GM19328 (cell line): ENCODE data around the gene COX7A2L.
"Not testable (repeated sequence)": the region's sequence is repeated elsewhere in the genome, so short reads cannot be mapped to it uniquely, and the experiment has no call there.

Experiments
- ATAC-seq: cut with Tn5 transposase; IDR thresholded peaks from one replicate; pipeline ENCODE4 v1.9.1; 2021; ENCODE audit warnings: mild to moderate bottlenecking, moderate library complexity; ENCODE audit not compliant: unreplicated experiment

The COX7A2L gene, protein sequence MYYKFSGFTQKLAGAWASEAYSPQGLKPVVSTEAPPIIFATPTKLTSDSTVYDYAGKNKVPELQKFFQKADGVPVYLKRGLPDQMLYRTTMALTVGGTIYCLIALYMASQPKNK

DNA sequence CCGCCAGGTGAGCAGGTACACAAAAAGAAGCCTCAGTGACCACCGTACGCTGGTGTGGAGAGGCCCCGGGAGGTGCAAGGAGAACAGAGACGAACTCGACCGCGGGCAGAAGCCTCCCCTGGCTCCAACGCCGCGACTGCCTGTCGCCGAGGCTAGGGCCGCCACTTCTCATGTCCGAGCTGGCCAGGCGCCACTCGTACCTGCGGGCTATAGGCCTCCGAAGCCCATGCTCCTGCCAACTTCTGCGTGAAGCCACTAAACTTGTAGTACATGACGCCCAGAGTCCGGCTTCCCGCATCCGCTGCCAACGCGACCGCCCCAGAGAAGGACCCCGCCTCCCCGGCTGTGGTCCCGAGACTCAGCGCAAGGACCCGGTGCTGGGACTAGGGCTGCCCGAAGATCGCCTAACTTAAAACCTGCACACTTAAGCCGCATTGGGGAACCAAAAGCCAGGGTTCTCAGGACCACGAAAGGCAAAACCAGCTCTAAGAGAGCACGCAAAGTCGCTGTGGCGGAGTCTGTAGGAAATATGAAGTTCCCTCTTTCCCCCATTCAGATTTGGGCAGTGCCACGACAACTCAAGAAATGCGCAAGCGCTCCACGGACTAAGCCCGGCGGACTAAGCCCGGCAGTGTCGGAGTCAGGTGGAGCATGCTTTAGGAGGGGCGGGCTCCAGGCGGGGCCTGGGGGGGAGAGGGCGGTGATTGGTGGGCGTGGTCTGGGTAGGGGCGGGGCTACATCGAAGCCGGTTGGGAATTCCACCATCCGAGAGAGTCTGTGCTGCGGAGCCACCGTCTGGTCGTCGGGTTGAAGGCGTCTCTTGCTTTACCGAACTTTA lies at the start of gene COX7A2L:
Gene COX7A2L (minus strand): TSS at position 328 of the 838 bp plus-strand sequence. CDS start 56 bp downstream, at position 272.
- ATAC-seq, result peak; percentile 95

- ATAC-seq, result no peak
These were observed 47.0 kb upstream of the COX7A2L start for GRCh38 chr2:42408009-42408408.

- ATAC-seq, result no peak
These were observed 46.5 kb upstream of the COX7A2L start for GRCh38 chr2:42407476-42407875.

DNA sequence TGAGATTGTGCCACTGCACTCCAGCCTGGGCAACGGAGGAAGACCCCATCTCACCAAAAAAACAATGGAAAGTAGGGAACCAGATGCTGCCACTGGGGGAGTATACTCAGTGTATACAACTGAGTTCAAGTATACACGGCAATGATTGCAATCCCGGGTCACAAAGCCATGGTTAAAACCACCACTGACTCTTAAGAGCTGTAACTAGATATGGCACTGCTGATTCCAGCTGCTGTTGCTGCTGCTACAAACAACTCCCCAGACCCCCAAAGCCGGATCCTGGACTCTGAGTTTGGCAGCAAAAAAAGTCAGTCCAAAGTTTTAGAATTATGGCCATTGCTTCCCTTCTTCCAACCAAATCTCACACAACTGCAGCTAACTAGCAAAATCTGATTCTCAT lies 43.7 kb upstream of the COX7A2L start:
- no peak for ATAC-seq

DNA sequence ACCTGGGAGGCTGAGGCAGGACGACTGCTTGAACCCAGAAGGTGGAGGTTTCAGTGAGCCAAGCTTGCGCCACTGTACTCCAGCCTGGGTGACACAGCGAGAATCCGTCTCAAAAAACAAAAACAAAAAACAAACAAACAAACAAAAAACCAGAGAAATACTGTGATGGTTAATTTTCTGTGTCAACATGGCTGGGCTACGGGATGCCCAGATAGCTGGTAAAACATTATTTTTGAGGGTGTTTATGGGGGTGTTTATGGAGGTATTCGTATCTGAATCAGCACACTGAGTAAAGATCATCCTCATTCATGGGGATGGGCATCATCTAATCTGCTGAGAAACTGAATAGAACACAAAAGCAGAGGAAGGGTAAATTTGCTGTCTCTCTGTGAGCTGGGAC lies 40.8 kb upstream of the COX7A2L start:
- no peak for ATAC-seq

DNA sequence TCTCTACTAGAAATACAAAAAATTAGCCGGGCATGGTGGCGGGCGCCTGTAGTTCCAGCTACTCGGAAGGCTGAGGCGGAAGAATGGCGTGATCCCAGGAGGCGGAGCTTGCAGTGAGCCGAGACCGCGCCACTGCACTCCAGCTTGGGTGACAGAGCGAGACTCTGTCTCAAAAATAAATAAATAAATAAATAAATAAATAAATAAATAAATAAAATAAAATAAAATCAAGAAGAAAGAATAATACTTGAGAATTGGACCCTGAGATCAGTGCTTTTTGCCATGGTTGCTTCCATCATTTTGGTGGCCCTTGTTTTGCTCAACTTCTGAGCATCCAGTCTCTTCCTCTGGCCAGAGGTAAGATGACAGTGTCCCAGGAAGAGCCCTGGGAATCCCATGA lies 37.0 kb upstream of the COX7A2L start:
- ATAC-seq, result not testable (repeated sequence)

DNA sequence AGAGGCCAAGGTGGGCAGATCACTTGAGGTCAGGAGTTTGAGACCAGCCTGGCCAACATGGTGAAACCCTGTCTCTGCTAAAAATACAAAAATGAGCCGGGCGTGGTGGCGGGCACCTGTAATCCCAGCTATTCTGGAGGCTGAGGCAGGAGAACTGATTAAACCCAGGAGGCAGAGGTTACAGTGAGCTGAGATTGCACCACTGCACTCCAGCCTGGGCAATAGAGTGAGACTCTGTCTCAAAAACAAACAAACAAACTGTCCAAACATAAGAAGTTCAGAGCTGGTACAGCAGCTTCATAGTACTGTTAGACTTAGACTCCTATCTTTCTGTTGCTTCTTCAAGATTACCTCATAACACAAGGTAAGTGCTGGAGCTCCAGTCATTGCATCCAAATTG lies 32.3 kb upstream of the COX7A2L start:
- not testable (repeated sequence) for ATAC-seq

- ATAC-seq, result no peak
These were observed 31.2 kb upstream of the COX7A2L start for GRCh38 chr2:42392191-42392590.

DNA sequence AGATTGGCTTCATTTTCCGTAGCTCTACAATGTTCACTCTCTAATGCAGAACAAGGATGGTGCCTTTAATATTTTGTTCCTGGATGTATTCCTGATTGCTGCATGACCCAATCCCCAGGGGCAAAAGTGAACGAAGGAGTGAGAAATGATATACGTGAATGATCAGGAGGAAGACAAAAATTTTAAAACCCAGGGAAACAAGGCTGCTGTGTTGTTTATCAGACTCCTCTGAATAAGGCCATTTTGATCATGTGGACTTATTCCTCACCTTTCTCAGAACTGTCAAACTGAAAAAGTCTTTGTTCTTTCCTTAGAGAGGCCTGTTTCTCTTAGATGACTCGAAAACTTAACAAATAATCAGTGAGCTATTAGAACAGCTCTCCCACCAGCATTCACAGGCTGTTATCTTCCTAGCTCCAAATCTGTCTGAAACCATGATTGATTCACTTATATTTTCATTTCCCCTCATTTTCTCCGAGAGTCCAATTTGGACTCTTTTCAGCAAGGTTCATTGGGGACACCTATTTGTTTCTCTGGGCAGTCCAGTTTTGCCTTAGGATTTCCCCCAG lies 29.5 kb upstream of the COX7A2L start:
- ATAC-seq, result no peak

GRCh38 chr2:42386682-42387081 lies 25.7 kb upstream of the COX7A2L start:
- no peak for ATAC-seq

- ATAC-seq, result no peak
These were observed 24.2 kb upstream of the COX7A2L start for GRCh38 chr2:42385225-42385624.

GRCh38 chr2:42383855-42384530 lies 23.0 kb upstream of the COX7A2L start:
- ATAC-seq, result no peak

DNA sequence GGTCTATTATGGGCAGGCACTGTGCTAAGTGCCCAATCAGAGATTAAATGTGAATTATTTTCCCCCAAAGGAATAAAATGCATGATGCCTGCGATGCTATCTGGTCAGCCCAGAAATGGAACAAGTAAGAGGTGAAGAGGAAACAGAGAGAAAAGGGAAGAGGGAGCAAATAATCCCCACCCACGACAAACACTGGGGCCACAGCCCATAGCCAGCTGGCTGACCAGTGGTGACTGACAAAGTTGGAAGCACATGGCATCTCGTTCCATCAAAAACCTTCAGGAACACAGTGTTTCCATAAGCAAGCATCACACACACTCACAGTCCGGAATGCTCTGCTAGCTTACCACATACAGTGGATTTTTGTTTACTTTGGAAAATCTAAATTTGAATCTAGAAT lies 21.1 kb upstream of the COX7A2L start:
- ATAC-seq, result no peak

DNA sequence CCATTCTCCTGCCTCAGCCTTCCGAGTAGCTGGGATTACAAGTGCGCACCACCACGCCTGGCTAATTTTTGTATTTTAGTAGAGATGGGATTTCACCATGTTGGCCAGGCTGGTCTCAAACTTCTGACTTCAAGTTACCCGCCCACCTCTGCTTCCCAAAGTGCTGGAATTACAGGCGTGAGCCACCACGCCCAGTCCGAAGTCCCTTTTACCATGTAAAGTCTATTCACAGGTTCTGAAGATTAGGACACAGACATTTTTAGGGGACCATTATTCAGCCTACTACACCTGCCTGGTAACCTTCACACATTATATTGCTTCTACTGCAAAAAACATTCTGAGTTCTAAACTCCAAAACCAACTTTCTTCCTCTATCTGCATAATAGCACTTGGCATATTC lies 19.0 kb upstream of the COX7A2L start:
- ATAC-seq, result not testable (repeated sequence)

DNA sequence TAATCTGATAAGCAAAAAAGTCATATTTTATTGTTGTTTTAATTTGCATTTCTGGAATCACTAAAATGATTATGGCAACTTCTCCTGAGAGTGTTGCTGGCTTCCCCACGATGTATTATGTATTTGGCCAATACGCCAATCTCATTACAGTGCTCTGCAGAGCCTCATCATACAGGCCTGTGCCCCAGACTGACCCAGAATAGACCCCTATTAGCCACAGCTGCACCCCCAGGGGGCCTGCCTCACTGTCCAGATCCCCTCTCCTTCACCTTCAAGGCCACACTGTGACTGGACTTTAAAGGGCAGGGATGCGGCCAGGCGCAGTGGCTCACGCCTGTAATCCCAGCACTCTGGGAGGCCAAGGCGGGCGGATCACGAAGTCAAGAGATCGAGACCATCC lies 17.4 kb upstream of the COX7A2L start:
- ATAC-seq, result no peak

- no peak for ATAC-seq
These were observed 15.7 kb upstream of the COX7A2L start for GRCh38 chr2:42376758-42377157.

GRCh38 chr2:42372474-42373200 lies 11.6 kb upstream of the COX7A2L start:
- ATAC-seq, result no peak

DNA sequence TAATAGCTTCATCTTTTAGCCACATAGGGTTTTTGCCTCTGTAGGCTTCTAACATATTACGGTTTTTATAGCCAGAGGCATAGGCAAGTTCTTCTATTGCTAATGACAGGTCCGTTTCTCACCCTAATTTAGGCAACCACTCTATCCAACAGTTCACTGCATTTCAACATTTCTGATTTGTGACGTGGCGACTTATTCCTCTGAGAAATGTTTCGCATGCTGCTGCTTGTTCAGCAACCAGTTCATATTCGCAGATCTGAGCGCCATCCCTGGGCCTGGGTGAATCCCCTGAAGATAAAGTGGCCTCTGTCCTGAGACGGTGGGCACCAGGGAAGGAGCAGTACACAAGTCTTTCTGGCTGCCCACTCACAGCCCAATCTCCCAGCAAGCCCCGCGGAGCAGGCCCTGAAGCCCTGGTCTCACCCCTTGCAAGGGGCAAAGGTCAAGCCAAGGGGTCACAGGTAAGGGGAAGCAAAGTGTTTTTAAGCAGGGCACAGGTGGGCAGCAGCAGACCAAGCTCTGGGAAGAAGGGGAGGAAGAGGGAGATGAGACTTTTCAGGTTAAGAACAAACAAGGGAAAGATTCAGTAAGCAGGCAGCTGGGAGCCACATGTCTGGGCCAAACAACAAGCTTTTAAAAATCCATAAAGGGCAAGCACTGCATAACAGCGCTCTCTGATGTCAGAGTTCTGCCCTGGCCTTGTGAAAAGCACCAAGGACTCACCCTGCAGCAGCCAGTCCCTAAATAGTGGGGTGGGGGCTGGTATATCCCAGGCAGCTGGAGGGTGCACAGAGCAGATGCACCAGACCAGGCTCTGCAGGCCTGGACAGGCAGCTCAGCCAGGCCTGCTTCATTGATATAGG lies 10.8 kb upstream of the COX7A2L start:
- ATAC-seq, result no peak

GRCh38 chr2:42369532-42370229 lies 8.7 kb upstream of the COX7A2L start:
- ATAC-seq, result no peak
